HG03175 (cell line): ENCODE results near the gene ATP8B3.
"Not testable (repeated sequence)": the region's sequence is repeated elsewhere in the genome, so short reads cannot be mapped to it uniquely, and the experiment has no call there.

Source experiments
- ATAC-seq: cut with Tn5 transposase; IDR thresholded peaks from one replicate; pipeline ENCODE4 v1.9.1; 2021; ENCODE audit warnings: mild to moderate bottlenecking, moderate library complexity; ENCODE audit not compliant: unreplicated experiment

Gene ATP8B3

DNA sequence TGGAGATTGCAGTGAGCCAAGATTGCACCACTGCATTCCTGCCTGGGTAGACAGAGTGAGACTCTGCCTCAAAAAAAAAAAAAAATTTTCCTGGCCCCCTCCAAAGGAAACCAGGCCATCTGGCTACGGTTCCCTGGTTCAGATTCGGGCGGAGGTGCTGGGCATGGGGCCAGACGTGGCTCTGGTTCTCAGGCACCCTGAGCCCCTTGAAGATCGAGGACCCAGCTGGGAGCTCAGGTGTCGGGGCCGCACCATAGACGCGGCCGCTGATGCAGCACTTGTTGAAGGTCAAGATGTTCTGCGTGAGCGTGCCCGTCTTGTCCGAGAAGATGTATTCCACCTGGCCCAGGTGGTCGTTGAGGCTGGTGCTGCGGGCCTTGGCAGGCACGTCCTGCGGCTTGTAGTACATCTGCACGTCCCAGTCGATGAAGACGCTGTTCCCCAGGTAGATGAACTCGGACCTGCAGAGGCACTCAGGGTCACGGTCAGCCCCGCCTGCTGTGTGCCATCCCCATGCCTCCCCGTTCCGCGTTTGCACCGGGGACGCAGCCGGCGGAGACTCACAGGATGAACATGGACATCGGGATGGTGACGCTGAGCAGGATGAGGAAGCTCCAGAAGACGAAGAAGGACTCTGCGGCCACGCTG is 12.3 kb downstream of the ATP8B3 start:
- no peak for ATAC-seq

DNA sequence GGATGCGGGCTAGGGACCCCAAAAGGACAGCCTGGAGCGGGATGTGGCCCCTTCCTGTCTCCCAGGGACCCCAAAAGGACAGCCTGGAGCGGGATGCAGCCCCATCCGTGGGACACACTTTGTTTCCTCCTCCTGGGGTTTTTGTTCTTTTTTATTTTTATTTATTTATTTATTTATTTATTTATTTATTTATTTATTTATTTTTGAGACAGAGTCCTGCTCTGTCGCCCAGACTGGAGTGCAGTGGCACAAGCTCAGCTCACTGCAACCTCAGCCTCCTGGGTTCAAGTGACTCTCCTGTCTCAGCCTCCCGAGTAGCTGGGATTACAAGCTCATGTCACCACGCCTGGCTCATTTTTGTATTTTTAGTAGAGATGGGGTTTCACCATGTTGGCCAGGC is 14.8 kb downstream of the ATP8B3 start:
- ATAC-seq: not testable (repeated sequence)

DNA sequence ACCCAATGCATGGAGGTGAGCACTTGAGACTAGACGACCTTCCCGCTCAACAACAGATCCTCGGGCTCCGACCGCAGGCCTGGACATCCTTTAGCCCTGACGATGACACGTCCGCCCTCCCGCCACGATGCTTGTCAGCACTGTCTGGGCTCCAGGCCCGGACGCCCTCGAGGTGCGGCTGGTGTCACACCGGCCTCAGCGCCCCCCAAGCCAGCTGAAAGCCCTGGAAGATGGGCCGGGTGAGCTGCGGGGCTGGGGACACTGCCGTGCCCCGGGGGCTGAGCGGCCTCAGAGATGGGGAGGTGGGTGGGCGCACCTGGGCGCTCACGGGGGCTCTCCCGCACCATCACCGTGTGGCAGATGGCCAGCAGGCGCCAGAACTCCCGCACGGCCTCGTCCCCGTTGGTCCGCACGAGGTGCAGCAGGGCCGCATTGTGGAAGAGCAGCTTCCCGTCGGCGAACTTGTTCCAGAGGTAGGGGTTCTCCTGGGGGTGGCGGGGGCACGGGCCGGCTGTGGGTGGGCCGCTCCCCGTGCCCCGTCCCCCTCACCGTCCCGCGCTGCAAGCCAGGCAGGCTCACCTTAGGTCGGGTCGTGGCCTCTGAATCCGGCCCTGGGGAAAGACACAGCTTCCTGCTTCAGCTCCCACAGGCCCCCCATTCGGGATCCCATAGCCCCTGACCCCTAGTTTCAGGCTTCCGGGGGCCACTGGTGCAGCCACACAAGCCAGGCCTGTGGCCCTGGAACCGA is 15.5 kb downstream of the ATP8B3 start:
- ATAC-seq: no peak

DNA sequence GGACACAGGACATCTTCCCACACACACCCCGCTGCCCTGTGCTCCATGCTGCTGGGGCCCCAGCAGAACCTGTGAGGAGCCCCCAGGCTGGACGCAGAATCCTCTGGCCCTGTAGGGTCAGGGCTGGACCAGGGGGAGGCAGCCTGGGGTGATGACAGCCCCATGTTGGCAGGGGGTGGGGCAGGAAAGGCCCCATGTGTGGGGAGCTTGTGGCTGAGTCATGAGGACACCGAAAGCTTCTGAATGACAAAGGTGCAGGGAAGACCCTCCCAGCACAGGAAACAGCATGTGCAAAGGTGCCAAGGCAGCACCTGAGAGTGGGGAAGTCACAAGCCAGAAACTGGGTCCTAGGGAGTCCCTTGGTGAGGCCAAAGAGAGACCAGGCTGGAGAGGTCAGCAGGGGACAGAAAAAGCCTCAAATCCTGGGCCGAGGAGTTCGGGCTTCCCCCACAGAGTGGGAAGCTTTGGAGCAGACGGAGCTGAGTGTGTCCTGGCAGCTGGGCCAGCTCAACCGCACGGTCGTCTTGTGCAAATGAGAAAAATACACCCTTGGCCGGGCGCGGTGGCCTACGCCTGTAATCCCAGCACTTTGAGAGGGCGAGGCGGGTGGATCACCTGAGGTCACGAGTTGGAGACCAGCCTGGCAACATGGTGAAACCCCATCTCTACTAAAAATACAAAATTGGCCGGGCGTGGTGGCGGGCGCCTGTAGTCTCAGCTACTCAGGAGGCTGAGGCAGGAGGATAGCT is 17.5 kb downstream of the ATP8B3 start:
- no peak for ATAC-seq

DNA sequence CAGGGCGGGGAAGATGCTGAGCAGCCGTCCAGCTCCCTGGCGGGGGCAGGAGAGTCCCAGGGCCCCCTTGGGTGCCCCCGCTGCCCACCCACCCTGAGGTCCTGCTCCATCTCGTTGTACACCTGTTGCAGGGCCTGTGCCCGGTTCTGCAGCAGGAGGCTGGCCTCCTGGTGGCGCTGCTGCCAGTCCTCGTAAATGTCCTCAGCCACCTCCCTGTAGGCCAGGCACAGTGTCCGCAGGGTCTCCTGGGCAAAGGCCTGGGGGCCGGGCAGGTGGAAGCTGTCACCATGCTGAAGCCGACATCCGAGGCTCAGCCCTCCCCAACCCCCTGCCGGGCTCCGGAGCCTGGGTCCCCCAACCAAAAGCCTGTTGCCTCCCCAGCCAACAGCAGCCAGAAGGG is 20.2 kb downstream of the ATP8B3 start:
- ATAC-seq: no peak

DNA sequence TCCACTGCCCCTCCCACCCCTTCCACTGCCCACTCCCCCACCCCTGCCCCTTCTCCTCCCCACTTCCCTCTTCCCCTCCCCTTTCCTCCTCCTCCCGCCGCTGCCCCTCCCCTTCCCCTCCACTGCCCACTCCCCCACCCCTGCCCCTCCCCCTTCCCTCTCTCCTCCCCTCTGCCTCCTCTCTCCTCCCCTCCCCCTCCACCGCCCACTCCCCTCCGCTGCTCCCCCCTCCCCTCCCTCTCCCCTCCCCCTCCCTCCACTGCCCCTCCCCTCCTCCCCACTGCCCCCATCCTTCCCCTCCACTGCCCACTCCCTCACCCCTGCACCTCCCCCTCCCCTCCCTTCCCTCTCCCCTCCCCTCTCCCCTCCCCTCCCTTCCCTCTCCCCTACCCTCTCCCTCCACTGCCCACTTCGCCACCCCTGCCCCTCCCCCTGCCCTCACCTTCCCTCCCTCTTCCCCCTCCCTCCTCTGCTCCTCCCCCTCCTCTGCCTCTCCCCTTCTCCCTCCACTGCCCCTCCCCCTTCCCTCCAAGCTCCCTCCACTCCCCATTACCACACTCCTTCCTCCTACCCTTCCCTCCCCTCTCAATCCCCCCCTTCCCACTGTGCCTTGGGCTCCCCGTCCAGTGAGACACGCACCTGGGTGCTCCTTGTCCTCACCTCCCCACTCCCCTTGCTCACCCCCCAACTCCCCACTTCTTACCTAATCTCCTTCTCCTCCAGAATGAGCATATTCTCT is 21.9 kb downstream of the ATP8B3 start:
- ATAC-seq: no peak

DNA sequence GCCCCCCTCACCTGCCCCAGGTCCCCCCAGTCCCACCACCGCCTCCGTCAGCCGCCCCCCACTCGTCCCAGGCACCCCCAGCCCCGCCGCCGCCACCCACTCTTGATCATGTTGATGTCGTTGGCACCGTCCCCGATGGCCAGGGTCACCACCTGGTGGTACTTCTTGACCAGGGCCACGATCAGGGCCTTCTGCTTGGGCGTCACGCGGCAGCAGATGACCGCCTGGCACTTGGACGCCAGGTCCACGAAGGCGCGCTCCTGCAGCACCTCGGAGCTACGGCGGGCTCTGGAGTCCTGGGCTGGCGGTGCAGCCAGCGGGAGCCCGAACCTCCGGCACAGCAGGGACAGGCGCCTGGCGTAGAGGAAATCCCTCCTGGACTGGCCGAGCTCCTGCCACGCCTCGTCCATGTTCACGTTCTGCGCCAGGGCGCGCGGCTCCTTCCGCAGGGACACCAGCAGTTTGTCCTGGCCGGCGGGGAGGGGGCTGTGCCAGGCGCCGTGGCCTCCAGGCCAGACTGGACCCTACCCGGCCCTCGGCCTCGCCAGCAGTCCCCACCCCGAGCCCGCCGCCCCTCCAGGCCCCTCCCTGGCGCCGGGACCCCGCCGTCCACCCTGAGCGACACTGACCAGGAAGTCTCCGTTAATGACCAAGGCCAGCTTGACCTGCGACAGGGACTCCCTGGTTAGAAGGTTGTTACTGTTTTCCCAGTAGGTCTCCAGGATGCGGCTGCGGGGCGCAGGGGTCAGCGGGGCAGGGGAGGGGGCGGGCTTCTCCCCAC is 22.6 kb downstream of the ATP8B3 start:
- ATAC-seq: no peak

DNA sequence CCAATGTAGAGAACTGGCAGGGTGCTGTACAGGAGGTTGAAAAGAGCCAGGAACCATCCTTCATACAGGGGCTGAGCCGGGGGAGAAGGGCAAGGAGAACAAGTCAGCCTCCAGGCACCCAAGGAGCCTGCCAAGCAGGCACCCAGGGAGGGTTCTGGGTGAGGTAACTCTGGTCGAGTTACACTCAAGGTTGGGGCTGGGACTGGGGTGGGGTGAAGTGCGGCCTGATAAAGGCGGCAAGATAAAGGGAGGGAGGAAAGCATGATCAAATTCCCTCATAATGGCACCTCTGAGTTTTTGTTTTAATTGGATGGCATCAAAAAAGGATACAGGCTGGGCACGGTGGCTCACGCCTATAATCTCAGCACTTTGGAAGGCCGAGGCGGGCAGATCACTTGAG is 25.0 kb downstream of the ATP8B3 start:
- no peak for ATAC-seq

DNA sequence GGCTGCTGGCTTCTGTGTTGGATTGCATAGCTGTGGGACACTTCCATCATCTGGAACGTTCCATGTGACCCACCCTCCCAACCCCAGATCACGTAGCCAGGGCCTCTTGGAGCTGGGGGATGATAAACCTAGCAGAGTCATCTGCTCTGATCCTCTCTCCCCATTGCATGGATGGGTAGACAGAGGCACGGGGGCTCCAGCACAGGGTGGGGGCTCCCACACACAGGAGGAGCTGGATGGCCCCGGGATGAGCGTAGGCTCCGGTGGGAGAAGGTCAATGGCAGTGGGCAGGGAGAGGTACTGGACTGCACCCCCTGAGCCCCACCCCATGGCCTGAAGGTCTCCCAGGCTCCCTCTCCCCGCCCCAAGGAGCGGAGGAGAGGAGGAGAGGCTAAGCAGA is 25.4 kb downstream of the ATP8B3 start:
- ATAC-seq: no peak

DNA sequence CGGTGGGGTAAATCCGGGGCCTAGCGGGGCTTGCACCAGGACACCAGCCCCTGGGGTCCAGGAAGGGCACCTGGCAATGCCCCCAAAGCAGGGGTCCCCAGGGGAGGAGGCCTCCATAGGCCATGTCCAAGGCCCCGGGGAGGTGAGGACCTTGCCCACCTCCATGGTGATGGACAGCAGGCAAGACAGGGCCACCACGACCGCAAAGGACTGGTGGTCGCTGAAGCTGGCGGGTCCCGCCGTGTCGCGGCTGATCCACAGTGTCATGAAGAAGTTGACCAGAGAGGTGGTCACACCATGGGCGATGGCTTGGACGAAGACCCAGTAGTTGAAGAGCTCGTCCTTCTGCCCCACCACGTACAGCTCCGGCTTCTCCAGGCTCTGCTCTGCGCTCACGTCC is 26.8 kb downstream of the ATP8B3 start:
- ATAC-seq: no peak

DNA sequence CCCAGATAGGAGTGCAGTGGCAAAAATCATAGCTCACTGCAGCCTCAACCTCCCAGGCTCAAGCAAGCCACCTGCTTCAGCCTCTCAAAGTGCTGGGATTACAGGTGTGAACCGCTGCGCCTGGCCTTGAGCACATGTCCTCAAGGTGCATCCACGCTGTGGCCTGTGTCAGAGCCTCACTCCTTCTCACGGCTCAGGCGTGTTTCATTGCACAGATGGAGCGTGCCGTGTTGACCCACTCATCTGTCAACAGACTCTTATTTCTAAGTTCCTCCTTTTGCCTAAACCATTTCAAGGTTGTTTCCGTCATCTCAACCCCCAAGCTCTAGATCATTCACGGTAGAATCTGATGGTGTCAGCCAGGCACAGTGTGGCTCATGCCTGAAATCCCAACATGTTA is 28.2 kb downstream of the ATP8B3 start:
- ATAC-seq: no peak

DNA sequence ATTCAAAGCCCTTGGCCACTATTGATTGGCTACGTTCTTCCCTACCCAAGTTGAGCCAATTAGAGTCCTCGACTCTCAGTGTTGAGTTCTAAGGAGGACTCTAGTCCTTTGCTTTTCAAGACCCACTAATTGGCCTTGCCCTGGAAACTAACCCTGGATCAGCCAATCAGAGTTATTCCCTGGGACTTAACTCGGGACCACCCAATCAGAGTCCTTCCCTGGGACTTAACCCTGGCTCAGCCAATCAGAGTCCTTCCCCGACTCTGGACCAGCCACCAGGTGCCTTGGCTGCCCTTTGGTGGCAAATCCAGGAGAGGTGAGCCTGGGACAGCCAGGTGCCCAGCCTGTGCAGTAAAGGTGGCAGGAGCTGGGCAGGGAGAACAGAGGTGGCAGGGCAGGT is 28.7 kb downstream of the ATP8B3 start:
- no peak for ATAC-seq

DNA sequence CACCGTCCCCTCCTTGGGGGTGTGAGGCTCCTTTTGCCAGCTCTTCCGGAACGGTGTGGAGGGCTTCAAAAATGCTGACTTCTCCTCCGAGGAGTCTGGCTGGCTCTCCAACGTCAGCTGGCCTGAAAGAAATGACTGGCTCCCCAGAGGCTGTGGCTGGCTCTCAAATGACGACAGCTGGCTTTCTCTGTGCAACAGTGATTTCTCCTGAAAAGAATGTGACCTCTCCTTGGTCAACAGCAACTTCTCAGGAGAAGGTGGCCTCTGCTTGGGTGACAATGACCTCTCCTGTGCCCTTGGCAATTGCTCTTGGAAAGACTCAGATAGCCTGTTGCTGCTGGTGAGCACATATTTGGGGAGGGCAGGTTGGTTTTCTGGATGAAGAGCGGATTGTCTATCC is 29.6 kb downstream of the ATP8B3 start:
- no peak for ATAC-seq

DNA sequence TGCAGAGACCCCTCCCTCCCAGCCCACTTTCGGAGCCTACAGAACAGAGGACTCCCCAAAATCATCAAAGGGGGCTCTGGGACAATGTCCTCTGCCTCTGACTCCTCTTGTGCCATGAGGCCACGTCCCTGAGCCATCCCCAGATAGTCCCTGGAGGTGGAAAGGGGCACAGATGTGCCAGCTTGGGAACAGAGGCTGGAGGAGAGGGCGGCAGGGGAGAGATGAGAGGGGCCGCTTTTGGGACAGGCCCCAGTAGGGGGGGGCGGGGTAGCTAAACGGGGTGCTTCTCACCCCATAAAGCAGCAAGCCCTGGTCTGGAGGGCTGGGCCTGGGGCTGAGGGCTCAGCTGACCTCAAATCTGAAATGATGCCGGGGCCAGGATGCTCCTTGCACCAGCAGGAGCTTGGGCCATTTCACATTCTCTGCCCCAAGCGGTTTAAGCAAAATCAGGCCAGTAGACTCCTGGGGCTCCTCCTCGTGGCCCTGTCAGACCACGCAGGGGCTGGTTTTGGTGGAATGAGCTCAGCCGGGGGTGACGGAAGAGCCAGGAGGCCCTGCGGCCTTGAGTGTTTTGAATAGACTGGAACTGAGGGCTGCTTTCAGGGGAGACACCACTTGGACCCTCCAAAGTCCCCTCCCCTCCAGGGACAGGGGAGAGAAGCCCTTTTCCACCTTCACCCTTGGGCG is 31.7 kb downstream of the ATP8B3 start:
- no peak for ATAC-seq

DNA sequence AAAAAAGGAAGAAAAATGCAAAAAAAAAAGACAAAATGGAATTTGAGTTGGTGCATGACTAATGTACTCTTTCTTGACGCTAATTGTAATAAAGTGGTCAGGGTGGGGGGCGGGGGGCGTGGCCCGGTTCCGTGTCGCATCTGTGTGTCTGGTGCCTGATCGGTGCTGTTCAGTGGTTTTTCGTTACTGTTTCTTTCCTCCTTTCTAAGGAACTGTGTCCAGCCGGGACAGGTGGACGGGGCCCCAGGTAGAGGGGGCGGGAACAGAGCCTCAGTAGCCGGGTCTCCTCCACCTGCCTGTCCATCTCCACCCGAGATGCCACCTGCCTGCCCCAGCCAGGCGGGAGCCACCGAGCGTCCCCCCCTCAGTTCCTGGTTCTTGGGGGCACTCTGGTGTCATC is 32.5 kb downstream of the ATP8B3 start:
- ATAC-seq: no peak

DNA sequence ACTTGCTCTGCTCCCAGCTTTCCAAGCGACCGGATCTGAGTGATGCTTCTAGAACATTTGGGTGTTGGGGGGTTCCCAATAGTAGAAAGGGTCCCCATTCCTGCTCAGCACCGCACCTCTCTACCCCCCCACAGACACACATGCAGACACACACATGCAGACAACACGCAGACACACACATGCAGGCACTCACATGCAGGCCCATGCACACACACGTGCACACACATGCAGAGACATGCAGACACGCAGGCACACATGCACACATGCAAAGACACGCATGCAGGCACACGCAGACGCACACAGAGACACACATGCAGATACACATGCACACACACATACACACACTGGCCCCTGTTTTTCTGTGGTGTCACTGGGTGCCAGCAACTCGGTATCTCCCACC is 34.9 kb downstream of the ATP8B3 start:
- no peak for ATAC-seq

DNA sequence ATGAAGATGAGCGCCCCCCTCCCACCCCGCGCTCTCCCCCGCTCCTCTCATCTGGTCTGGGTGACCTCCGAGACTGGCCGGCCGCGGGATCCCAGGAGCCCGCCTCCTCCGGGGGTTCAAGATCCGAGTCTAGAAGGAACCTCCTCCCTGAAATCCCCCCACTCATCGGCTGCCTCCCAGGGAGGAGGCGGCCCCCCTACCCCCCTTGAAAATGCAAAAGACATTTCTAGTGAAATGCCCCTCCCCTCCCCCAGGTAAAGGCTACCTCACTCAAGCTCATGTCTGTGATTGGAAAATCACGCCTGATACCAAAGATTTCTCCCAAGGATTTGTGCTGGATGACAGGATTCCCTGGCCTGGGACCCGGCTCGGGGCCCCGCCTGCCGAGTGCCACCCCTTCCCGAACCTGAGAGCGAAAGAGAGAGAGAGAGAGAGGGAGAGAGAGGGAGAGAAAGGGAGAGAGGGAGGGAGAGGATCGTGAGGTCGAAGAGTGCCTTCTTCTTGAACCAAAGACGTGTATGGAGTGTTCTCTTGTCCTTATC is 35.4 kb downstream of the ATP8B3 start:
- ATAC-seq: no peak

DNA sequence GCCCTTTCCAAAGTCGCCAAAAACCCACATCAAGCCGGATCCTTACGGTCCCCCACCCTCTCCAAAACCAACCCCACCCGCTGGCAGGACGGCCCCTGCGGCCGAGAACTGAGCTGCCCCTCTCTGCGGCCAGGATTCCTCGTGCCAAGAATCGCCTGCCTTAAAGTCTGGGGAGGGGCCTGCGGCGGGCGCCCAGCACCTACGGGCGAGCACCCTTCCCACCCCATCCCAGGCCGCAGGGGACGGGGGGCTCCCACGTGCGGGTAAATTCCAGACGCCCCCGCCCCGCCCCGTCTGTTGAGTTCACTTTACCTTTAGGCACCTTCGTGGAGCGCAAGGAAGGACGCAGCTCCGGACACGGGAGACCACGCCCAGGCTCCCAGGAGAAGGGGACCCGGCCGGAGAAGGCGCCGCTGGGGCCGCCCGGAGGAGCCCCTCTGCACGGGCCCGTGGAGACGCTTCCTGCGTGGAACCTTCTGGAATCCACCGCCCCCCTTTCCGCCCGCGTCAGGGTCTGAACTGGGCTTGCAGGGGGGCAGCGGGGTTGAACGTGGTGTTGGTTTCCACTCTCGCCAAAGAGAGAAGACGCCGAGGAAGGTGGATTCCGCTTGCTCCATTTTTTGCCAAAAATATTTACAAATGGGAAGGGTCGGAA is 36.0 kb downstream of the ATP8B3 start:
- ATAC-seq: no peak
